Thymus (tissue), 11 donors: Measurements from ENCODE around the gene FHIP1B. TPM values are rescaled to one million over a fixed set of nuclear protein-coding genes. Genes with fewer than 3 reads are reported as not detected.
"Not testable (repeated sequence)": the region's sequence is repeated elsewhere in the genome, so short reads cannot be mapped to it uniquely, and the experiment has no call there.

ENCODE experiments used
- DNase-seq, 9 donors: peaks; one replicate each; pipeline ENCODE4 v3.0.0-alpha.2; 2013; ENCODE audit warnings: low spot score in 9 of 9, low read depth in 6 of 9, missing footprints in 1 of 9
- H3K27ac ChIP-seq, 2 donors: one replicate each; pipeline ENCODE4 v1.5.1; 2013; ENCODE audit warnings: control low read depth in 1 of 2, low read depth in 1 of 2, low read length in 1 of 2, mild to moderate bottlenecking in 1 of 2, moderate library complexity in 1 of 2
- H3K27me3 ChIP-seq, 2 donors: one replicate each; pipeline ENCODE4 v1.5.1; 2013; ENCODE audit warnings: low read length in 1 of 2; ENCODE audit not compliant: control insufficient read depth in 2 of 2, insufficient read depth in 1 of 2
- H3K36me3 ChIP-seq, 2 donors: one replicate each; pipeline ENCODE4 v1.5.1; 2013; ENCODE audit warnings: low read length in 1 of 2, mild to moderate bottlenecking in 1 of 2, moderate library complexity in 1 of 2; ENCODE audit not compliant: control insufficient read depth in 2 of 2, insufficient read depth in 2 of 2
- H3K4me1 ChIP-seq, 2 donors: one replicate each; pipeline ENCODE4 v1.5.1; 2013; ENCODE audit warnings: low read length in 2 of 2; ENCODE audit not compliant: control insufficient read depth in 2 of 2, insufficient read depth in 2 of 2
- H3K4me3 ChIP-seq, 2 donors: one replicate each; pipeline ENCODE4 v1.5.1; 2013; ENCODE audit warnings: low read length in 2 of 2, control low read depth in 1 of 2, mild to moderate bottlenecking in 1 of 2
- H3K9me3 ChIP-seq, 2 donors: one replicate each; pipeline ENCODE4 v1.5.1; 2013; ENCODE audit warnings: low read length in 1 of 2, mild to moderate bottlenecking in 1 of 2; ENCODE audit not compliant: control insufficient read depth in 2 of 2, insufficient read depth in 1 of 2
- WGBS: extraction: QIAGEN DNeasy Blood & Tissue Kit; methylation state at CpG from one replicate; pipeline ENCODE4 v1.1.7; 2013; 5-methylcytosine and 5-hydroxymethylcytosine counted together
- polyA plus RNA-seq: library from polyadenylated mRNA; stranded (reverse); fragments of 200-250 nt; gene quantifications from one replicate; pipeline ENCODE4 v1.2.3, GENCODE V29; 2013
- total RNA-seq: library from RNA; stranded (reverse); fragments of 120-200 nt; gene quantifications from one replicate; pipeline ENCODE4 v1.2.4, GENCODE V29; 2013
- donor health status: healthy.

Gene FHIP1B
- total and polyA plus RNA-seq, 2 donors = 13.0 to 68.2 TPM

DNA sequence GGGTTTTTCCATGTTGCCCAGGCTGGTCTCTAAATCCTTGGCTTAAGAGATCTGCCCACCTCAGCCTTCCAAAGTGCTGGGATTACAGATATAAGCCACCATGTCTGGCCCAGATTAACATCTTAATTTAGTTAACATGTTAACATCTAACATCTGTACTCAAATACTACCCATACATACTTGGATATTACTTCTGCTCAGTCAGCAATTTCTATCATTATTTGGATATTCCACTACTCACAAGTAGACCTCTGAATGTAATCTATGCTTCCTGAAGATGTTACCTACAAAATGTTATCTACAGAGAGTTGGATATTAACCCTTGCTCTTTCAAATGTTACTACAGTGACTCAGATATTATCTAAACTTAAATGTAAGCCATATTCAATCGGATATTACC is 29.2 kb upstream of the FHIP1B start:
- Histone ChIP-seq H3K27me3 (peaks cover 24 to 47% of the 10 kb centered on the region in 2 donors), H3K27ac (no peak overlapping the region), H3K4me3 (no peak overlapping the region), H3K4me1 (peaks cover 0 to 4% of the 10 kb centered on the region in 2 donors), H3K9me3 (no peaks in the 10 kb centered on the region), H3K36me3 (no peaks in the 10 kb centered on the region)
- no peak for DNase-seq
- WGBS = 98% methylated on average over 1 of the region's 1 CpG

DNA sequence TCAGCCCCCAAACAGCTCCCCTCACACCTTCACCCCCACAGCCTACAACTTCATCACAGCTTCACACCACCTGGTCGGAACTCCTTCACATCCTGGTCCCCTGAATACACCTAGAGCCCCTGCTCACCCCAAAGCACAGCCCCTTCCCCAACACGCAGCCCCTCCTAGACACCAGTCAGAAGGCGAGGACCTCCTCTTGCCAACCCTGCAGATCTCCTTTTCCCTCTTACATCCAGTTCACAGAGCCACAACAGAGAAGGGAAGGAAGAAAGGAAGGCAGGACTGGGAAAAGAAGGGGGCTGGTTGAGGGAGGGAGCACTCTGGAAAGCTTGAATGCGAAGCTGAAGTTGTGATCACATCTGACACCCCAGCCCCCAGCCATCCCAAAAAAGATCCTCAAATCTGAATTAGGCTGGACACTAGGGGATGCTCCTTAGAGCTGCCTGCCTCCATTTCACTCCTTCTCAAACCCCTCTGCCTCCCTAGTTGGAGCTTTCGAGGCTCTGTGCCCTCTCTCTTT is 25.8 kb upstream of the FHIP1B start:
- Histone ChIP-seq H3K27ac (no peak overlapping the region), H3K36me3 (no peaks in the 10 kb centered on the region), H3K9me3 (no peaks in the 10 kb centered on the region), H3K27me3 (peaks cover 40 to 74% of the 10 kb centered on the region in 2 donors), H3K4me1 (peaks cover 0 to 4% of the 10 kb centered on the region in 2 donors), H3K4me3 (no peak overlapping the region)
- no peak for DNase-seq
- WGBS = 53% methylated on average over 5 of the region's 5 CpGs

DNA sequence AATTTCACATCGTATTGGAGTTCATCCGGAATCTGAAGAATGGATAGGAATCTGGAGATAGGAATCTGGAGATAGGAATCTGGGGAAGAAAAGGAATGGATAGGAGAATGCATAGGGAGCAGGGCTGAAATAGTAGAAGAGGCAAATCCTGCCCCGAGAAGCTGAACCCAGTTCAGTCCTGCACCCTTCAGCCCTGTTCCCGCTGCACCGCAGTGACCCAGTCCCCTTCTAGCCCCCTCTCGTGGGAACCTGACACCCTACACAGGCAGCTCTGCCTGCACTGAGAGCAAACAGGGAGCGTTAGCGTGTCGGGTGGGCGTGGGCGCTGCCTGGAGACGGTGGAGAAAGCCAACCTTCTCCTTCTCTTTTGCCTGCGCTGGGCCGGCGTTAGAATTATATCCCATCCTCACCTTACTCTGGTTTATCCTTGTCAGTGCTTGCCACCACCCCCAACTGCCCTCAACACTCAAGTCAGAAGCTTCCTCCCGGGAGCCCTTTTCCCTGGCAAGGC is 24.2 kb upstream of the FHIP1B start:
- DNase-seq = no peak
- no peak overlapping the region for H3K27ac ChIP-seq
- 10% methylated on average over 16 of the region's 16 CpGs for WGBS
- H3K4me3 ChIP-seq = peak overlapping the region in 1 of 2 donors; percentile 36
- H3K36me3 ChIP-seq = no peaks in the 10 kb centered on the region
- H3K4me1 ChIP-seq = peaks cover 0 to 4% of the 10 kb centered on the region in 2 donors
- H3K9me3 ChIP-seq = no peaks in the 10 kb centered on the region
- peaks cover 40 to 74% of the 10 kb centered on the region in 2 donors for H3K27me3 ChIP-seq

DNA sequence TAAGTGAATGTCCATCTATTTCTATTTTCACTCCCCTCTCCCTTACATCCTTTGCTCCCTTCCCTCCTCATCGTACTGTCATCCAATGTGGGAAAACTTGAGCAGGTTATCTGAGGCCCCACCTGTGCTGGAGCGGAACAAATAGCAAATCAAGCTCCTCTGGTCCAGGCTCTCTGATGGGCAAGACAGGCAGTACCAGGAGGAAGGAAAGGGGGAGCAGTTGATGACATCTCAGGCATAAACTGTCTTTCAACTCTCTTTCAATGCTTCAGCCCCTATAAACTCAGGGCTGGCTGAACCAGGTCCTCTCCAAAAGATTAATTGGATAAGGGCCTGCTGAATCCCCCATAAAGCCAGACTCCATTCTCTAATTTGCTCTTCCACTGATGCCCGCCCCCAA is 23.7 kb upstream of the FHIP1B start:
- WGBS = 79% methylated on average over 3 of the region's 3 CpGs
- Histone ChIP-seq H3K36me3 (no peaks in the 10 kb centered on the region), H3K27ac (no peak overlapping the region), H3K4me3 (no peak overlapping the region), H3K9me3 (no peaks in the 10 kb centered on the region), H3K4me1 (peaks cover 0 to 4% of the 10 kb centered on the region in 2 donors), H3K27me3 (peaks cover 40 to 72% of the 10 kb centered on the region in 2 donors)
- no peak for DNase-seq

DNA sequence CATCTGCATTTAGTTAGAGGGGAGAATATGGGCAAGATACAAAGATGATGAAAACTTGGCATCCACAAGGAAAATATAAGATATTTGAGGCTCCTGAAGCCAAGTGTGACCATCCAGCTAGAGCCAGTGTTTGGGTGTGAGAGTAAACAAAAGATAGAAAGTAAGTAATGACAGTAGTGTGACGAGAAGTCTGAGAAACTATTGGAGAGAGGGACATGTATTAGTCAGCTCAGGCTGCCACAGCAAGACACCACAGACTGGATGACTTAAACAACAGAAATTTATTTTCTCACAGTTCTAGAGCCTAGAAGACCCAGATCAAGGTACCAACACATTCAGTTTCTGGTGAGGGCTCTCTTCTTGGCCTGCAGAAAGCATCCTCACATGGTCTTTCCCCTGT is 18.8 kb upstream of the FHIP1B start:
- Histone ChIP-seq H3K27me3 (peaks cover 12 to 30% of the 10 kb centered on the region in 2 donors), H3K36me3 (no peaks in the 10 kb centered on the region), H3K4me1 (no peaks in the 10 kb centered on the region), H3K9me3 (no peaks in the 10 kb centered on the region), H3K4me3 (no peak overlapping the region), H3K27ac (no peak overlapping the region)
- 94% methylated on average over 1 of the region's 1 CpG for WGBS
- DNase-seq = no peak

DNA sequence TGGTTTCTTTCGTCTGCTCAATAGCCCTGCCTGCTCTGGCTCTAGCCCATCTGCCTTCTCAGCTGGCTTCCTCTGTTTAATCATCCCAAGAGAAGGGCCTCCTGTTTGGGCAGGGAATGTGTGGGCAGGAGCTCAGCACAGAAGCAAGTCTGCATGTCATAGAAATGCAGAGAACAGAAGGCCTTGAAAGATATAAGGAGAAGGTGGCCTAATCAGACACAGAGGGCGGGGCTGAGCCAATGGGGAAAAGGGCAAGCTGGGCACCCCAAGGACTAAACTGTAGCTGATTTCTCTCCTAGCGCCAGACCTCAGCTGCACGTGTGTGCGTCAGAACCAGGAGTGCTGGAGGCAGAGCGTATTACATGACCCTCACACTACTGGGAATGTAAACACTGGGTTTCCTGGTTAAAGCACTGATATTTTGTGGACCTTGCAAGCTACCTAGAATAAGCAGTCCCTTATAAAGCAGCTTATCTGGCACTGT is 17.6 kb upstream of the FHIP1B start:
- DNase-seq = no peak

DNA sequence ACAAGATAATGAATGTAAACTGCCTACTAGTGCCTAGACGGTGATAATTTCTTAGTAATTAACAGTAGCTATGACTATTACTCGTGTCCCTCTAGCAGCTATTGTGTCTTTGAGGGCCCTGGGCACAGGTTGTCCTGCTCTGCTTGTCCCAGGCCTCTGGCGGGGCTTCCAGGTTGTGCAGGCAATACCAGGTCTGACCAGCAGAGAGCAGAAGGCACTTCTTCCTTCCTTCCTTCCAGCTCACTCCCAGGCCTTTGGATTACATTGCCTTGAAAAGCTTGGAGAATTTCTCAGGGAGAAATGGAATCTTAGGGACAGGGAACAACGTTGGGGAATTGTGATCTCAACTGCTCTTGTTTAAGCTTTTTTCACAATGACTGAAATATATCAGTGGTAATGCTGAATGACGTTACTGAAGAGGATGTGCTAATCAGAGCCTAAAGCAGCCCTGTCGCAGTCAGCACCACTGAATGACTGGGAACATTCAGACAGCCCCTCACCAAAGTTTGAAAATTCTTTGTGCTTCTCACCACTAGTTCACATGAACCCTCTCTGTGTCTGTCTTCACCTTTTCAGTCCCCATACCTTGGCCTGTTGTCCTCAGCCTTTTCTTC is 16.8 kb upstream of the FHIP1B start:
- H3K27me3 ChIP-seq = peaks cover 0 to 12% of the 10 kb centered on the region in 2 donors

More for the DNA sequence above, 17.6 kb upstream of the FHIP1B start:
- H3K9me3 ChIP-seq = no peaks in the 10 kb centered on the region
- H3K36me3 ChIP-seq = no peaks in the 10 kb centered on the region
- 97% methylated on average over 6 of the region's 6 CpGs for WGBS
- H3K4me1 ChIP-seq = no peaks in the 10 kb centered on the region
- no peak overlapping the region for H3K4me3 ChIP-seq
- H3K27ac ChIP-seq = no peak overlapping the region
- H3K27me3 ChIP-seq = peaks cover 0 to 18% of the 10 kb centered on the region in 2 donors

DNA sequence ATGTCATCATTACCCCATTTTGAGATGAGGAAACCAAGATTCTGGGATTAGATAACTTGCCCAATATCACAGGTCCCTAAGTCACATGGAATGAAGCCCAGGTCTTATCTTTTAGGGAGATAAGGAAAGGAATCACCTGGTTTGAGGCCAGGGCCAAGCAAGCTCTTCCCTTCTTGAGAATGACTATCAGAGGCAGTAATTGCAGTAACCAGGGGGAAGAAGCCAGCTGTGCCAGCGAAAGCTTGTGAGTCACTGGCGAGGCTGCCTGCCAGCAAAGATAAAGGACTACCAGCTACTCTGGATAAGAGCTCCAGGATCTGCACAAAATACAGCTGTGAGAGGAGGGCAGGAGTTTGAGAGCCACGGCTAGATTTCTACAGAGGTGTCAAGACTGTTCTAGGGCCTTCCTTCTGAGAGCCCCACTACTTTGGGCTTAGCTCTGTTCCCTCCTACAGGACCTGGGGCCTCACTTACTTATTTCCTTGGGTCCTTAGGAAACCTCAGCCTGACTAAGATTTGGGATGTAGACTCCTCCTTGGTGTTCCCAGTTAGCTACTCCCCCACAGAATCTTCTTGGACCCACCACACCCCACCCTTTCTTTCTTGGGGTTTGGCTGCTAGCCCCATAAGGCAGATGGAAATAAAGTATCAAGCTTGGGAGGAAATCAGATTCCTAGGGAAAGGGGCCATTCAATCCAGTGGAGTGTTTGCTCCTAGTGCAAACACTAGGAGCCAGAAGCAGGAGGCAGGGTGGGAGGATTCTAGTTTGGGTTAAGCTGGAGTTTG is 15.5 kb upstream of the FHIP1B start:
- peaks cover 0 to 4% of the 10 kb centered on the region in 2 donors for H3K27me3 ChIP-seq
- no peak for DNase-seq
- H3K4me3 ChIP-seq = no peak overlapping the region
- H3K4me1 ChIP-seq = no peaks in the 10 kb centered on the region
- WGBS = 90% methylated on average over 3 of the region's 3 CpGs
- no peak overlapping the region for H3K27ac ChIP-seq
- H3K9me3 ChIP-seq = no peaks in the 10 kb centered on the region
- H3K36me3 ChIP-seq = no peaks in the 10 kb centered on the region

More for the DNA sequence above, 16.8 kb upstream of the FHIP1B start:
- no peaks in the 10 kb centered on the region for H3K9me3 ChIP-seq
- no peak overlapping the region for H3K27ac ChIP-seq
- H3K4me3 ChIP-seq = no peak overlapping the region
- no peaks in the 10 kb centered on the region for H3K36me3 ChIP-seq
- no peaks in the 10 kb centered on the region for H3K4me1 ChIP-seq
- DNase-seq = peak in 4 of 9 donors; percentile 17 to 42 (median 26)
- 72% methylated on average over 6 of the region's 6 CpGs for WGBS

DNA sequence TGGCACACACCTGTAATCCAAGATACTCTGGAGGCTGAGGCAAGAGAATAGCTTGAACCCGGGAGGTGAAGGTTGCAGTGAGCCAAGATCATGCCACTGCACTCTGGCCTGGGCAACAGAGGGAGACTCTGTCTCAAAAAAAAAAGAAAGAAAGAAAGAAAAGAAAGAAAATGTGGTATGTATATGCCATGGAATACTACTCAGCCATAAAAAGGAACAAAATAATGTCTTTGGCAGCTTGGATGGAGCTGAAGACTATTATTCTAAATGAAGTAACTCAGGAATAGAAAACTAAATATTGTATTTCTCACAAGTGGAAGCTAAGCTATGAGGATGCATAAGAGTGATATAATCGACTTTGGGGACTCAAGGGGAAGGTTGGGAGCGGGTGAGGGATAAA is 14.5 kb upstream of the FHIP1B start:
- not testable (repeated sequence) for H3K4me1 ChIP-seq, H3K27me3 ChIP-seq, H3K36me3 ChIP-seq, H3K9me3 ChIP-seq, H3K27ac ChIP-seq, H3K4me3 ChIP-seq, DNase-seq
- whole genome bisulfite sequencing = 95% methylated on average over 3 of the region's 3 CpGs
